HG03565 (cell line): ENCODE measurements around the gene SPEG.

Source experiments
- ATAC-seq: cut with Tn5 transposase; IDR thresholded peaks from one replicate; pipeline ENCODE4 v1.9.1; 2021; ENCODE audit warnings: mild to moderate bottlenecking, moderate library complexity; ENCODE audit not compliant: unreplicated experiment

The SPEG gene

GRCh38 chr2:219509780-219510511, 75.3 kb downstream of the SPEG start:
- ATAC-seq, result peak; percentile 55

GRCh38 chr2:219510512-219511135, 76.0 kb downstream of the SPEG start:
- ATAC-seq, result no peak

- ATAC-seq, result no peak
Measured at GRCh38 chr2:219511547-219512325, 77.1 kb downstream of the SPEG start.

GRCh38 chr2:219512524-219513216, 78.0 kb downstream of the SPEG start:
- ATAC-seq, result no peak

GRCh38 chr2:219513787-219514186, 79.1 kb downstream of the SPEG start:
- ATAC-seq, result no peak

GRCh38 chr2:219514196-219514761, 79.6 kb downstream of the SPEG start, which contains the start of gene ASIC4:
Gene ASIC4, plus strand, starts transcription at chr2:219514482. Its CDS starts 243 bp downstream, at chr2:219514725.
- no peak for ATAC-seq

- no peak for ATAC-seq
Measured at GRCh38 chr2:219514836-219515235, 80.2 kb downstream of the SPEG start.

- ATAC-seq, result no peak
Measured at GRCh38 chr2:219515874-219516629, 81.4 kb downstream of the SPEG start.

- no peak for ATAC-seq
Measured at GRCh38 chr2:219516888-219517287, 82.2 kb downstream of the SPEG start.

- ATAC-seq, result no peak
Measured at GRCh38 chr2:219517954-219518778, 83.5 kb downstream of the SPEG start.

GRCh38 chr2:219519526-219519916, 84.9 kb downstream of the SPEG start:
- no peak for ATAC-seq

- no peak for ATAC-seq
Measured at GRCh38 chr2:219520079-219520478, 85.4 kb downstream of the SPEG start.

GRCh38 chr2:219521066-219521880, 86.6 kb downstream of the SPEG start:
- ATAC-seq, result no peak

- ATAC-seq, result no peak
Measured at GRCh38 chr2:219522111-219523030, 87.7 kb downstream of the SPEG start.

- ATAC-seq, result no peak
Measured at GRCh38 chr2:219523031-219523671, 88.5 kb downstream of the SPEG start.

- no peak for ATAC-seq
Measured at GRCh38 chr2:219524817-219525216, 90.2 kb downstream of the SPEG start.
